ENCODE data around the gene CCDC149. TPM values are rescaled to one million over a fixed set of nuclear protein-coding genes. Genes with fewer than 3 reads are reported as not detected.

CCDC149 gene
- total RNA-seq, 1 donor from 2014 or later = 16.7 TPM

GRCh38 chr4:24880186-24880585 lies 32.7 kb downstream of the CCDC149 start:
- no peaks in the 10 kb centered on the region for H3K9me3 ChIP-seq
- TF ChIP-seq CTCF (IDR thresholded peaks at IDR 0.05) = no peak
- TF ChIP-seq POLR2AphosphoS5 (IDR thresholded peaks at IDR 0.05; ENCODE audit: insufficient read depth in 1 of 2, low read depth in 1 of 2) = no peak
- no peak for TF ChIP-seq POLR2A (IDR thresholded peaks at IDR 0.05)
- intact Hi-C loops (cut with DNase I) = no loop called here
- H3K27me3 ChIP-seq = no peaks in the 10 kb centered on the region
- no peak for DNase-seq (ENCODE audit: extremely low spot score in 2 of 2)
- no peak overlapping the region for H3K27ac ChIP-seq
- peaks cover 7% of the 10 kb centered on the region for H3K4me1 ChIP-seq
- H3K36me3 ChIP-seq = no peaks in the 10 kb centered on the region
- no peak overlapping the region for H3K4me3 ChIP-seq

- no peak overlapping the region for H3K27ac ChIP-seq
- TF ChIP-seq POLR2A (IDR thresholded peaks at IDR 0.05) (no peak), CTCF (IDR thresholded peaks at IDR 0.05) (no peak), POLR2AphosphoS5 (IDR thresholded peaks at IDR 0.05; ENCODE audit: insufficient read depth in 1 of 2, low read depth in 1 of 2) (no peak)
These were observed 34.2 kb downstream of the CCDC149 start for GRCh38 chr4:24878636-24879016.

GRCh38 chr4:24877868-24878635 lies 34.8 kb downstream of the CCDC149 start:
- Histone ChIP-seq H3K9me3 (no peaks in the 10 kb centered on the region), H3K36me3 (peaks cover 0 to 5% of the 10 kb centered on the region in 2 donors), H3K27me3 (no peaks in the 10 kb centered on the region), H3K4me1 (peaks cover 7% of the 10 kb centered on the region), H3K27ac (no peak overlapping the region), H3K4me3 (no peak overlapping the region)
- no peak for TF ChIP-seq POLR2AphosphoS5 (IDR thresholded peaks at IDR 0.05; ENCODE audit: insufficient read depth in 1 of 2, low read depth in 1 of 2)
- no peak for TF ChIP-seq CTCF (IDR thresholded peaks at IDR 0.05)
- no peak for TF ChIP-seq POLR2A (IDR thresholded peaks at IDR 0.05)
- intact Hi-C loops (cut with DNase I) = no loop called here
- no peak for DNase-seq (ENCODE audit: extremely low spot score in 2 of 2)

More at GRCh38 chr4:24878636-24879016, 34.2 kb downstream of the CCDC149 start:
- no peaks in the 10 kb centered on the region for H3K36me3 ChIP-seq
- H3K27me3 ChIP-seq = no peaks in the 10 kb centered on the region
- H3K4me1 ChIP-seq = peaks cover 7% of the 10 kb centered on the region
- no peak overlapping the region for H3K4me3 ChIP-seq
- intact Hi-C loops (cut with DNase I) = no loop called here
- DNase-seq (ENCODE audit: extremely low spot score in 2 of 2) = no peak
- H3K9me3 ChIP-seq = no peaks in the 10 kb centered on the region

- H3K4me1 ChIP-seq = peaks cover 7% of the 10 kb centered on the region
- DNase-seq (ENCODE audit: extremely low spot score in 2 of 2) = no peak
- no peaks in the 10 kb centered on the region for H3K9me3 ChIP-seq
- no peak overlapping the region for H3K27ac ChIP-seq
- intact Hi-C loops (cut with DNase I) = no loop called here
- no peaks in the 10 kb centered on the region for H3K27me3 ChIP-seq
- H3K4me3 ChIP-seq = no peak overlapping the region
- H3K36me3 ChIP-seq = peaks cover 0 to 13% of the 10 kb centered on the region in 2 donors
- TF ChIP-seq POLR2AphosphoS5 (IDR thresholded peaks at IDR 0.05; ENCODE audit: insufficient read depth in 1 of 2, low read depth in 1 of 2) = no peak
- no peak for TF ChIP-seq POLR2A (IDR thresholded peaks at IDR 0.05)
- TF ChIP-seq CTCF (IDR thresholded peaks at IDR 0.05) = no peak
These were observed 36.4 kb downstream of the CCDC149 start for GRCh38 chr4:24876431-24876830.

- Histone ChIP-seq H3K4me3 (no peak overlapping the region), H3K27me3 (no peaks in the 10 kb centered on the region), H3K27ac (no peak overlapping the region), H3K36me3 (peaks cover 0 to 13% of the 10 kb centered on the region in 2 donors), H3K4me1 (no peaks in the 10 kb centered on the region), H3K9me3 (no peaks in the 10 kb centered on the region)
- intact Hi-C loops (cut with DNase I) = no loop called here
- no peak for TF ChIP-seq POLR2A (IDR thresholded peaks at IDR 0.05)
- no peak for TF ChIP-seq POLR2AphosphoS5 (IDR thresholded peaks at IDR 0.05; ENCODE audit: insufficient read depth in 1 of 2, low read depth in 1 of 2)
- TF ChIP-seq CTCF (IDR thresholded peaks at IDR 0.05) = no peak
- DNase-seq (ENCODE audit: extremely low spot score in 2 of 2) = no peak
These were observed 40.1 kb downstream of the CCDC149 start for GRCh38 chr4:24872720-24873119.

Measured in vagina (tissue), 2 donors.